Measurements from ENCODE around the gene MAPK10. TPM values are rescaled to one million over a fixed set of nuclear protein-coding genes. Genes with fewer than 3 reads are reported as not detected.

The MAPK10 gene
- polyA plus RNA-seq, 1 donor (not counting 4 experiments of a cell fraction or from before 2014, with no cell fraction given) = 8.2 TPM

GRCh38 chr4:86218746-86219473 lies 140.9 kb downstream of the MAPK10 start:
- Histone ChIP-seq H3K27ac (ENCODE audit: control insufficient read depth, insufficient read depth, low read length) (no peak overlapping the region), H3K4me1 (ENCODE audit: control insufficient read depth, extremely low read depth, insufficient read depth, low read length) (no peaks in the 10 kb centered on the region), H3K9me3 (ENCODE audit: control insufficient read depth, low read depth, low read length) (no peaks in the 10 kb centered on the region), H3K9ac (ENCODE audit: control insufficient read depth, extremely low read depth, insufficient read depth, low read length) (no peak overlapping the region), H3K4me2 (ENCODE audit: control insufficient read depth, extremely low read depth, insufficient read depth, low read depth, low read length) (peak overlapping the region; percentile 24), H4K20me1 (ENCODE audit: control insufficient read depth, extremely low read depth, insufficient read depth, low read length) (no peaks in the 10 kb centered on the region), H3K4me3 (ENCODE audit: control insufficient read depth in 2 of 3, extremely low read depth in 1 of 3, insufficient read depth in 2 of 3, low read depth in 1 of 3, low read length in 3 of 3) (no peak overlapping the region), H3K27me3 (ENCODE audit: control insufficient read depth, extremely low read depth, insufficient read depth, low read length) (no peaks in the 10 kb centered on the region), H2AFZ (ENCODE audit: control insufficient read depth, low read length) (no peak overlapping the region), H3K9me1 (ENCODE audit: control insufficient read depth, extremely low read depth, insufficient read depth, low read length) (no peaks in the 10 kb centered on the region), H3K79me2 (ENCODE audit: control insufficient read depth, insufficient read depth, low read length) (no peaks in the 10 kb centered on the region), H3K36me3 (ENCODE audit: control insufficient read depth in 2 of 2, extremely low read depth in 1 of 2, insufficient read depth in 2 of 2, low read length in 2 of 2) (no peaks in the 10 kb centered on the region)
- FAIRE-seq = no peak
- dilution Hi-C loops (cut with MboI; ENCODE audit: extremely low pct_ligation_motif_present, low sequenced_read_pairs) = no loop called here
- no peak for TF ChIP-seq EZH2 (IDR thresholded peaks at IDR 0.05; ENCODE audit: low read length)
- TF ChIP-seq CTCF (optimal IDR thresholded peaks at IDR 0.05 in 1 of 3, IDR thresholded peaks at IDR 0.05 in 1 of 3, conservative IDR thresholded peaks at IDR 0.05 in 1 of 3; ENCODE audit: extremely low read depth in 1 of 3, insufficient read depth in 2 of 3, low read length in 3 of 3) = no peak
- DNase-seq (ENCODE audit: low read depth, low spot score) = no peak

GRCh38 chr4:86203176-86203575 lies 156.7 kb downstream of the MAPK10 start:
- DNase-seq (ENCODE audit: low read depth, low spot score) = no peak
- no peaks in the 10 kb centered on the region for H3K36me3 ChIP-seq (ENCODE audit: control insufficient read depth in 2 of 2, extremely low read depth in 1 of 2, insufficient read depth in 2 of 2, low read length in 2 of 2)
- TF ChIP-seq CTCF (optimal IDR thresholded peaks at IDR 0.05 in 1 of 3, IDR thresholded peaks at IDR 0.05 in 1 of 3, conservative IDR thresholded peaks at IDR 0.05 in 1 of 3; ENCODE audit: extremely low read depth in 1 of 3, insufficient read depth in 2 of 3, low read length in 3 of 3) (no peak), EZH2 (IDR thresholded peaks at IDR 0.05; ENCODE audit: low read length) (no peak)
- no peaks in the 10 kb centered on the region for H3K79me2 ChIP-seq (ENCODE audit: control insufficient read depth, insufficient read depth, low read length)
- no peak overlapping the region for H3K4me2 ChIP-seq (ENCODE audit: control insufficient read depth, extremely low read depth, insufficient read depth, low read depth, low read length)
- H3K9me3 ChIP-seq (ENCODE audit: control insufficient read depth, low read depth, low read length) = no peaks in the 10 kb centered on the region
- dilution Hi-C loops (cut with MboI; ENCODE audit: extremely low pct_ligation_motif_present, low sequenced_read_pairs) = no loop called here
- no peak overlapping the region for H2AFZ ChIP-seq (ENCODE audit: control insufficient read depth, low read length)
- H3K27ac ChIP-seq (ENCODE audit: control insufficient read depth, insufficient read depth, low read length) = no peak overlapping the region
- H3K9me1 ChIP-seq (ENCODE audit: control insufficient read depth, extremely low read depth, insufficient read depth, low read length) = no peaks in the 10 kb centered on the region
- no peak for FAIRE-seq
- H3K9ac ChIP-seq (ENCODE audit: control insufficient read depth, extremely low read depth, insufficient read depth, low read length) = no peak overlapping the region
- no peak overlapping the region for H3K4me3 ChIP-seq (ENCODE audit: control insufficient read depth in 2 of 3, extremely low read depth in 1 of 3, insufficient read depth in 2 of 3, low read depth in 1 of 3, low read length in 3 of 3)
- H3K4me1 ChIP-seq (ENCODE audit: control insufficient read depth, extremely low read depth, insufficient read depth, low read length) = no peaks in the 10 kb centered on the region
- no peaks in the 10 kb centered on the region for H3K27me3 ChIP-seq (ENCODE audit: control insufficient read depth, extremely low read depth, insufficient read depth, low read length)
- no peaks in the 10 kb centered on the region for H4K20me1 ChIP-seq (ENCODE audit: control insufficient read depth, extremely low read depth, insufficient read depth, low read length)

All from keratinocyte (primary cell).